Stomach (tissue), 19 donors: ENCODE measurements around the gene TM6SF1. TPM values are rescaled to one million over a fixed set of nuclear protein-coding genes. Genes with fewer than 3 reads are reported as not detected.
A peak's percentile ranks its signal among the peaks of the same experiment; 100 is the strongest.

ENCODE experiments used
- DNase-seq, 2 donors: peaks; one replicate each; pipeline versions ENCODE4 v3.0.0 to v3.0.0-alpha.2; 2013 to 2019
- H3K27ac ChIP-seq, 5 donors: fragments of 200-600 bp in 4 of 5; sonication (generic) in 4 of 5; one replicate each; pipeline ENCODE4 v1.5.1; 2013 to 2019; ENCODE audit warnings: mild to moderate bottlenecking in 1 of 5, moderate library complexity in 1 of 5
- H3K27me3 ChIP-seq, 3 donors: fragments of 200-600 bp; sonication (generic); one replicate each; pipeline ENCODE4 v1.5.1; 2017 to 2019; ENCODE audit warnings: mixed run types in 1 of 3
- H3K36me3 ChIP-seq, 4 donors: fragments of 200-600 bp; sonication (generic); 1 replicate in 3 of 4; 2 replicates in 1 of 4; pipeline ENCODE4 v1.5.1; 2016 to 2019
- H3K4me1 ChIP-seq, 4 donors: fragments of 200-600 bp; sonication (generic); one replicate each; pipeline ENCODE4 v1.5.1; 2016 to 2019
- H3K4me3 ChIP-seq, 4 donors: fragments of 200-600 bp; sonication (generic) in 3 of 4; one replicate each; pipeline ENCODE4 v1.5.1; 2016 to 2019; ENCODE audit warnings: mild to moderate bottlenecking in 1 of 4
- H3K9me3 ChIP-seq, 4 donors: fragments of 200-600 bp; sonication (generic); one replicate each; pipeline ENCODE4 v1.5.1; 2016 to 2019
- EP300 ChIP-seq: sonication (generic); formaldehyde crosslinking; IDR thresholded peaks from one replicate; pipeline ENCODE4 v1.6.1; 2017; ENCODE audit warnings: antibody characterized with exemption
- POLR2A ChIP-seq, 4 donors: fragments of 450-650 bp; IDR thresholded peaks; one replicate each; pipeline ENCODE4 v1.6.1; 2016; ENCODE audit warnings: antibody characterized with exemption in 4 of 4, control low read depth in 2 of 4, mild to moderate bottlenecking in 1 of 4, moderate library complexity in 1 of 4
- POLR2AphosphoS5 ChIP-seq, 3 donors: sonication (generic); formaldehyde crosslinking; IDR thresholded peaks; one replicate each; pipeline ENCODE4 v1.6.1; 2016; ENCODE audit warnings: antibody characterized with exemption in 3 of 3
- WGBS, 5 donors: extraction: QIAGEN DNeasy Blood & Tissue Kit in 3 of 5; methylation state at CpG; one replicate each; pipeline versions ENCODE4 v1.1.5 to v1.1.7; 2013 to 2018; 5-methylcytosine and 5-hydroxymethylcytosine counted together
- intact Hi-C: fragments of 100-400 bp; cut with DNase I; formaldehyde crosslinking; loops from one replicate; pipeline ENCODE4 v1.15.1; 2023; ENCODE audit warnings: low total_unique reads
- long read RNA-seq, 10 donors: transcript quantifications; one replicate each; lab custom pipeline, GENCODE V29; 2026
- polyA plus RNA-seq, 3 donors: library from polyadenylated mRNA; stranded (reverse); fragments of 200-250 nt; gene quantifications; one replicate each; pipeline ENCODE4 v1.2.3, GENCODE V29; 2013
- total RNA-seq, 5 donors: library from RNA; depleted of rRNA; stranded (reverse); fragments of >200 nt; gene quantifications; one replicate each; pipeline versions ENCODE4 v1.1.0 to v1.2.3, GENCODE V29; 2014 to 2016
- TF ChIP-seq, protein P1 (sequence below), 7 experiments: fragments of 450-650 bp in 4 of 7; fragments of 200-600 bp in 3 of 7; sonication (generic) in 3 of 7; IDR thresholded peaks; one replicate each; pipeline ENCODE4 v1.5.1; 2016 to 2019; ENCODE audit warnings: antibody characterized with exemption in 7 of 7, control low read depth in 2 of 7, mild to moderate bottlenecking in 1 of 7
- donor health status: healthy with polysubstance abuse.
- donor health status: Bipolar disorder and iron deficiency.
- donor health status: healthy.

TM6SF1 gene
- 1 to 10 TPM in 2 of 5 donors, not detected in 3; 2.4 to 7.7 TPM for total RNA-seq
- polyA plus RNA-seq, result 1 to 10 TPM in 2 of 3 donors, under 1 TPM in 1; 0.75 to 2.1 (median 1.1) TPM
- long read RNA-seq, donor 1, partial matches to known transcripts, result 59 of 59 reads
- long read RNA-seq, donor 1, other reads (novel, unspliced or antisense), result 0 of 59 reads
- long read RNA-seq, donor 2, partial matches to known transcripts, result 41 of 71 reads
- long read RNA-seq, donor 2, other reads (novel, unspliced or antisense), result 30 of 71 reads
- long read RNA-seq, donor 3, partial matches to known transcripts, result 9 of 14 reads
- long read RNA-seq, donor 3, other reads (novel, unspliced or antisense), result 5 of 14 reads
- long read RNA-seq, donor 4, result 0 reads
- long read RNA-seq, donor 5, partial matches to known transcripts, result 0 of 1 reads
- long read RNA-seq, donor 5, other reads (novel, unspliced or antisense), result 0 of 1 reads
- long read RNA-seq, donor 6, partial matches to known transcripts, result 0 of 2 reads
- long read RNA-seq, donor 6, other reads (novel, unspliced or antisense), result 0 of 2 reads
- long read RNA-seq, donor 7, result 0 reads
- long read RNA-seq, donor 8, partial matches to known transcripts, result 23 of 39 reads
- long read RNA-seq, donor 8, other reads (novel, unspliced or antisense), result 15 of 39 reads
- long read RNA-seq, donor 9, partial matches to known transcripts, result 14 of 14 reads
- long read RNA-seq, donor 9, other reads (novel, unspliced or antisense), result 0 of 14 reads
- long read RNA-seq, donor 10, result 0 reads

DNA sequence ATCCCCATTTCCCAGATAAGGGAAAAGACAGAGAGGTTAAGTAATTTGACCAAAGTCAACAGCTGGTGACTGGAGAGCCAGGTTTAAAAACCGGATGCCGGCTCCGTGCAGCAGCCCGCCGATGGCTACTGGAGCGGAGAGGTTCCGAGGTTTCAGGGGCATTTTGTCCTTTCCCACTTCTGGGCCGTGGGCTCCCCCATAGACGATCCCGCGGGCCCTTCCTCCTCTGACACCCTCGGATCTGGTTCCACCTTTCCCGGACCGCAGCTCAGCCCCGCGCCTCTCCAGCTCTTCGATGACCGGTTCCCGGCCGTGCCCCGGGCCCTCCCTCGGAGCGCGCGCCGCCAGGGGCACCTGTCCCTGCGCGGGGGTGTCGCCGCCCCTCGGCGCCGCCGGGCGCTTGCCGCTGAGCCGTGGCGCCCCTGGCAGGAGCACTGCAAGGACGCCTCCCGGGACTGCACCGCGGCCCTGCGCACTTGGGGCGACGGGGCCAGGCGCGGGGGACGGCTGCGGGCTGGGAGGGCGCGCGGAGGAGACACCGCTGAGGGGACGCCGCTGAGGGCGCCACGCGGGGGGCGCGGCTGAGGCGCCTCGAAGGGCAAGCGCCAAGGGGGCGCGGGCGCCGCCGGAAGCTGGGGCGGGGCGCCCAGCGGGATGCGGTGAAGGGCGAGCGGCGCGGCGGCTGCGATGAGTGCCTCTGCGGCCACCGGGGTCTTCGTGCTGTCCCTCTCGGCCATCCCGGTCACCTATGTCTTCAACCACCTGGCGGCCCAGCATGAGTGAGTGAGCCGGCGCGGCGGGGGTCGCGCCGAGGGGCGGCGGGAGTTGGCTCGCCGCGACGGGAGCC, at the start of gene TM6SF1:
Gene TM6SF1 (plus strand): TSS at position 652 of the 847 bp plus-strand sequence. CDS start 36 bp downstream, at position 688.
- H3K27me3 ChIP-seq, result peaks cover 8 to 70% (median 25%) of the 10 kb centered on the region in 3 donors
- peaks cover 14 to 35% (median 15%) of the 10 kb centered on the region in 4 donors for H3K4me1 ChIP-seq
- H3K36me3 ChIP-seq, result no peaks in the 10 kb centered on the region
- DNase-seq, result peak in 1 of 2 donors; percentile 55
- TF ChIP-seq POLR2AphosphoS5 (IDR thresholded peaks at IDR 0.05) (no peak), EP300 (no peak), POLR2A (IDR thresholded peaks at IDR 0.05) (no peak)
- TF ChIP-seq, protein P1, sequence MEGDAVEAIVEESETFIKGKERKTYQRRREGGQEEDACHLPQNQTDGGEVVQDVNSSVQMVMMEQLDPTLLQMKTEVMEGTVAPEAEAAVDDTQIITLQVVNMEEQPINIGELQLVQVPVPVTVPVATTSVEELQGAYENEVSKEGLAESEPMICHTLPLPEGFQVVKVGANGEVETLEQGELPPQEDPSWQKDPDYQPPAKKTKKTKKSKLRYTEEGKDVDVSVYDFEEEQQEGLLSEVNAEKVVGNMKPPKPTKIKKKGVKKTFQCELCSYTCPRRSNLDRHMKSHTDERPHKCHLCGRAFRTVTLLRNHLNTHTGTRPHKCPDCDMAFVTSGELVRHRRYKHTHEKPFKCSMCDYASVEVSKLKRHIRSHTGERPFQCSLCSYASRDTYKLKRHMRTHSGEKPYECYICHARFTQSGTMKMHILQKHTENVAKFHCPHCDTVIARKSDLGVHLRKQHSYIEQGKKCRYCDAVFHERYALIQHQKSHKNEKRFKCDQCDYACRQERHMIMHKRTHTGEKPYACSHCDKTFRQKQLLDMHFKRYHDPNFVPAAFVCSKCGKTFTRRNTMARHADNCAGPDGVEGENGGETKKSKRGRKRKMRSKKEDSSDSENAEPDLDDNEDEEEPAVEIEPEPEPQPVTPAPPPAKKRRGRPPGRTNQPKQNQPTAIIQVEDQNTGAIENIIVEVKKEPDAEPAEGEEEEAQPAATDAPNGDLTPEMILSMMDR (IDR thresholded peaks at IDR 0.05), result no peak
- WGBS, 5 donors, result 1 to 5% (median 1%) methylated on average over 14 to 97 of the region's 97 CpGs
- peak within 1 kb of the TSS; percentile 21 to 78 (median 65) for H3K27ac ChIP-seq
- intact Hi-C loops, result no loop called here
- no peaks in the 10 kb centered on the region for H3K9me3 ChIP-seq
- peak within 1 kb of the TSS; percentile 50 to 57 (median 52) for H3K4me3 ChIP-seq

DNA sequence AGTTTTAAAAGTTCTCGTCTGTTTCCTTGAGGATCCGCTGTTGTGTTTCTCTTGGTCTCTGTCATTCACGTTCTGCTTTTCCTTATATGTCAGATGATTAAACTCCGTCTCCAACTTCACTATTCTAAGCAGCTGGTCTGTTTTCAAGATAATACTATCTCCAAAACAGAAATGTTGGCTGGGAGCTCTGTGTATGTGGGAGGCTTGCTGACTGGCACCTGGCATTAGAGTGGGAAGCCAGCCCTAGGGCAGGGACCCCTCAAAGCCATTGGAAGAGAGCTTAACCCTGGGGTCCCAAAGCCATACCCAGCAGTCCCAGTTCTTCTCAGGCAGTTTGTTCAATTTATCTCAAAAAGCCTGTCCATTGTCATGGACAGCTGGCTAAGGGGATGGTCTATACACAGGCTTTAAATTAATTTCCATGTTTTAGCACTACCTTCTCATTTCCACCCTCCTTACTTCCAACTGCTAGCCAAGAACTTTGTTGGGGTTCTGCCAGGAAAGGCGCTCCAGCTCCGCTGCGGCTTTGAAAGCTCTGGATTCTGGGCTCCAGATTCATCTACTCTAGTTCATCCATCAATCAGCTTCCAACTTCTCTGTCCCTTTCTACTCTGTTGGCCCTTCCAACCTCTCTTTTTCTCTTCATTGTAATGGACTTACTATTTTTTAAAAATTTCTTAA, 49.6 kb upstream of the TM6SF1 start:
- no peak for TF ChIP-seq EP300
- TF ChIP-seq POLR2AphosphoS5 (IDR thresholded peaks at IDR 0.05), result no peak
- no peak for TF ChIP-seq POLR2A (IDR thresholded peaks at IDR 0.05)
- TF ChIP-seq, protein P1 (IDR thresholded peaks at IDR 0.05), result no peak
- H3K27me3 ChIP-seq, result no peaks in the 10 kb centered on the region
- H3K4me3 ChIP-seq, result no peak overlapping the region
- peaks cover 27 to 52% (median 38%) of the 10 kb centered on the region in 4 donors for H3K36me3 ChIP-seq
- peaks cover 10 to 55% (median 29%) of the 10 kb centered on the region in 4 donors for H3K4me1 ChIP-seq
- no peaks in the 10 kb centered on the region for H3K9me3 ChIP-seq
- DNase-seq, result peak in 1 of 2 donors; percentile 41
- 44 to 64% (median 51%) methylated on average over 7 of the region's 7 CpGs for WGBS, 5 donors
- no peak overlapping the region for H3K27ac ChIP-seq
- intact Hi-C loops, result no loop called here

DNA sequence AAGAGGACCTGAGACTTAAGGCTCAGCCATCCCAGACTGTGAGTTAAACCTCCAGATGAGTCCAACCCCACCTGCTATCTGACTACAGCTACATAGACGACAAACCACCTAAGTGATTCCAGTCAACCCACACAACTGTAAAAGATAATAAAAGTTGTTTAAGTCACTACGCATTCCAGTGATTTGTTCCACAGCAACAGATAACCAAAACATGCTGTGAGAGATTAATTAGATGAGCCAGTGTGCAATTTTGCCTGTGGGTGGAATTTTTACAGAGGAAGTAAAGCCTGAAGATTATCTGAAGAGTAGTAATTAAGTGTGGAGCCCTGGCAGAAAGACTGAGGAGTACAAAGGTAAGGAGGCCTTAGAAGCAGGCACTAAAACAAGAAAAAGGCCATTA, 45.8 kb upstream of the TM6SF1 start:
- Histone ChIP-seq H3K27me3 (no peaks in the 10 kb centered on the region), H3K27ac (no peak overlapping the region), H3K4me1 (peaks cover 32 to 83% (median 63%) of the 10 kb centered on the region in 4 donors), H3K36me3 (peaks cover 0 to 16% (median 3%) of the 10 kb centered on the region in 4 donors), H3K9me3 (no peaks in the 10 kb centered on the region), H3K4me3 (no peak overlapping the region)
- 38 to 51% (median 44%) methylated on average over 2 of the region's 2 CpGs for WGBS, 5 donors
- TF ChIP-seq, protein P1 (IDR thresholded peaks at IDR 0.05), result no peak
- no peak for TF ChIP-seq POLR2AphosphoS5 (IDR thresholded peaks at IDR 0.05)
- TF ChIP-seq EP300, result no peak
- TF ChIP-seq POLR2A (IDR thresholded peaks at IDR 0.05), result no peak
- DNase-seq, result peak in 1 of 2 donors; percentile 17
- intact Hi-C loops, result no loop called here
